ENCODE results near the gene LIPM. TPM values are rescaled to one million over a fixed set of nuclear protein-coding genes. Genes with fewer than 3 reads are reported as not detected.

LIPM gene
- total RNA-seq, 1 experiment from 2014 or later: not detected

DNA sequence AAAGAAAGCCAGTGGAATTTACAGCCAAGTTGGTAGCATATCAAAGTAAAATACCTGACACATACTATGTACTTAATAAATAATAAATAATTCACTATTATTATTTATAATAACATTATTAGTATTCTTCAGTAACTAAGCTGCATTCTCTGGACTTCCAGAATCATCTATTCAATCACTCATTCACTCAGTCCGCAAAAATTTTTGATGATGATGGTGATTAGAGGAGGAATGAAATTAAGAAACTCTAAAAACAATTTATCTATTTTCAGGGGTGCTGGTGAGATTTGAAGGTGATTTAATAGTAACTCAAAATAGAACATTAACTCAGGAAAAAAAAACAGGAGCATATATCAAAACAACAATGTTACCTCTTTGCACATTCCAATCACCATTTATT lies 45.9 kb upstream of the LIPM start:
- no peaks in the 10 kb centered on the region for H3K36me3 ChIP-seq (ENCODE audit: low read depth, low read length)
- no peak overlapping the region for H3K27ac ChIP-seq (ENCODE audit: low read length)
- TF ChIP-seq EZH2 (IDR thresholded peaks at IDR 0.05; ENCODE audit: low read length, unreplicated experiment) (no peak), EZH2phosphoT487 (IDR thresholded peaks at IDR 0.05; ENCODE audit: borderline replicate concordance, low read length) (no peak)
- TF ChIP-seq, protein P1, sequence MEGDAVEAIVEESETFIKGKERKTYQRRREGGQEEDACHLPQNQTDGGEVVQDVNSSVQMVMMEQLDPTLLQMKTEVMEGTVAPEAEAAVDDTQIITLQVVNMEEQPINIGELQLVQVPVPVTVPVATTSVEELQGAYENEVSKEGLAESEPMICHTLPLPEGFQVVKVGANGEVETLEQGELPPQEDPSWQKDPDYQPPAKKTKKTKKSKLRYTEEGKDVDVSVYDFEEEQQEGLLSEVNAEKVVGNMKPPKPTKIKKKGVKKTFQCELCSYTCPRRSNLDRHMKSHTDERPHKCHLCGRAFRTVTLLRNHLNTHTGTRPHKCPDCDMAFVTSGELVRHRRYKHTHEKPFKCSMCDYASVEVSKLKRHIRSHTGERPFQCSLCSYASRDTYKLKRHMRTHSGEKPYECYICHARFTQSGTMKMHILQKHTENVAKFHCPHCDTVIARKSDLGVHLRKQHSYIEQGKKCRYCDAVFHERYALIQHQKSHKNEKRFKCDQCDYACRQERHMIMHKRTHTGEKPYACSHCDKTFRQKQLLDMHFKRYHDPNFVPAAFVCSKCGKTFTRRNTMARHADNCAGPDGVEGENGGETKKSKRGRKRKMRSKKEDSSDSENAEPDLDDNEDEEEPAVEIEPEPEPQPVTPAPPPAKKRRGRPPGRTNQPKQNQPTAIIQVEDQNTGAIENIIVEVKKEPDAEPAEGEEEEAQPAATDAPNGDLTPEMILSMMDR (conservative IDR thresholded peaks at IDR 0.05; ENCODE audit: low read depth, low read length): no peak
- H3K9me3 ChIP-seq (ENCODE audit: low read length): no peaks in the 10 kb centered on the region
- no peaks in the 10 kb centered on the region for H3K9me2 ChIP-seq (replicated peaks; ENCODE audit: low read length)
- no peak overlapping the region for H3K4me2 ChIP-seq (ENCODE audit: low read length)
- 0 out of 2 replicates have a peak, but pooled peaks cover 6% of the 10 kb centered on the region for H3K4me1 ChIP-seq (ENCODE audit: insufficient read depth, low read length)
- ATAC-seq: no peak
- POLR2A ChIA-PET (ENCODE audit: unreplicated experiment): no interaction called here
- intact Hi-C loops (cut with micrococcal nuclease): no loop called here
- H3K4me3 ChIP-seq (ENCODE audit: low read length): no peak overlapping the region
- H3K9ac ChIP-seq (ENCODE audit: low read length): no peak overlapping the region
- H3K27me3 ChIP-seq (ENCODE audit: low read length): no peaks in the 10 kb centered on the region
- CTCF ChIA-PET: no interaction called here
- no peak overlapping the region for H2AFZ ChIP-seq (ENCODE audit: low read length)
- no peaks in the 10 kb centered on the region for H3F3A ChIP-seq (ENCODE audit: low read length, unreplicated experiment)
- no TSS peak for BruUV-seq (replicated peaks)
- no peak for DNase-seq
- H3K79me2 ChIP-seq (ENCODE audit: low read length): no peaks in the 10 kb centered on the region
- H4K20me1 ChIP-seq (ENCODE audit: low read length): no peaks in the 10 kb centered on the region

DNA sequence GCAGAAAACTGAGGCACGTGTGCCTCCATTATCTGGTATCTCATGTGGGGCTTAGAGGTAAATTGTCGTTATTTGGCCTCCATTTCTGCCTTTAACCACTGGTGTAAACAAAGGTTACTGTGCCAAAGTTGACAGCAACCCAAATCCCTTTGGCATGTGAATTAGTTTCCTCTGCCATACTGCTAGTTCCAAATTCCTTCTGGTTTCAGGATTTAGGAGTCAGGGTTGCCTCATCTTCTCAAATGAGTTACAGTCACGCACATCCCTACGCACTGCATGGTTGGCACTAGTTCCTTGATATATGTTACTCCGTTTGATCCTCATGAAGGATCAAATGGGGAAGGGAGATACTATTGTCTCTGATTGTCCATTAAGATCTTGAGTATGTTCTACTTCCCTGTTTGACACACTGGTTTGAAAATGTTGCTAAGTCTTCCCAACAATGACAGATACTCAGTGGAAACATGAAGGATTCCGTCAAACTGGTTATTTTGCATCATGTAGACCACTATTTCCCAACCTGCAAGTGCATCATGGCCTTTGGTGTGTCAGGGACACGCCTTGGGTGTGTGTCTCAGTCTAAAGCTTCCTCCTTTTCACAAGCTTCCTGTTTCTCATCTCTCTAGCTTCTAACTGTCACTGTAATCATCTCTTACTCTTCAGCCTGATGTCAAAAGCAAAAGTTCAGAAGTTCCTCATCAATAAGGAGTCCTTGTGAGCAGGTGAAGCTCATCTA lies 43.0 kb upstream of the LIPM start, which contains the start of gene LIPN:
TSS of gene LIPN (plus strand) at position 655 of the 736 bp plus-strand sequence. CDS start 1,386 bp downstream, outside the sequence.
- no peak for DNase-seq
- CTCF ChIA-PET: no interaction called here
- POLR2A ChIA-PET (ENCODE audit: unreplicated experiment): no interaction called here
- ATAC-seq: no peak
- Histone ChIP-seq H2AFZ (ENCODE audit: low read length) (no peak within 1 kb of the TSS), H3K4me1 (ENCODE audit: insufficient read depth, low read length) (0 out of 2 replicates have a peak, but pooled peaks cover 1% of the 10 kb centered on the region), H3K9ac (ENCODE audit: low read length) (no peak within 1 kb of the TSS), H3F3A (ENCODE audit: low read length, unreplicated experiment) (no peaks in the 10 kb centered on the region), H4K20me1 (ENCODE audit: low read length) (no peaks in the 10 kb centered on the region), H3K4me3 (ENCODE audit: low read length) (no peak within 1 kb of the TSS), H3K79me2 (ENCODE audit: low read length) (no peaks in the 10 kb centered on the region), H3K27me3 (ENCODE audit: low read length) (no peaks in the 10 kb centered on the region), H3K36me3 (ENCODE audit: low read depth, low read length) (no peaks in the 10 kb centered on the region), H3K9me2 (replicated peaks; ENCODE audit: low read length) (no peaks in the 10 kb centered on the region), H3K27ac (ENCODE audit: low read length) (no peak within 1 kb of the TSS), H3K9me3 (ENCODE audit: low read length) (no peaks in the 10 kb centered on the region), H3K4me2 (ENCODE audit: low read length) (no peak within 1 kb of the TSS)
- intact Hi-C loops (cut with micrococcal nuclease): no loop called here
- BruUV-seq (replicated peaks): no TSS peak
- TF ChIP-seq, protein P1 (conservative IDR thresholded peaks at IDR 0.05; ENCODE audit: low read depth, low read length): no peak
- TF ChIP-seq EZH2phosphoT487 (IDR thresholded peaks at IDR 0.05; ENCODE audit: borderline replicate concordance, low read length) (no peak), EZH2 (IDR thresholded peaks at IDR 0.05; ENCODE audit: low read length, unreplicated experiment) (no peak)

DNA sequence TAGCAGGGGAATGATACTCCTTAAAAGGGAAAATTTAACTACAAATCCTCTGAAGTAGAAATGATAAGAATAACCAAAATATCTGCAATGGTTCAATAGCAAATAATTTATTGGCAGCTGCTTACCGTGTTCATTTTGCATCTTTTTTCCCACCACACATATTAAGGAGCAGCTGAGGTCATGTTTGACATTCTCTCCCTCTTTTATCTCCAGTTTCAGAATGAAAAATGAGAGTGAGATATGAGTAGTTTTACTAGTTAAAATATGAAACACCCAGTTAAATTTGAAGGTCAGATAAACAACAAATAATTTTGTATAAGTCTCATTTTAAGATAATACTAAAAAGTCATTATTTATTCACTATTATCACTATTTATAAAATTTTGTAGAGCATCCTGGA lies 39.6 kb upstream of the LIPM start:
- ChIA-PET CTCF (no interaction called here), POLR2A (ENCODE audit: unreplicated experiment) (no interaction called here)
- H3F3A ChIP-seq (ENCODE audit: low read length, unreplicated experiment): no peaks in the 10 kb centered on the region
- no peaks in the 10 kb centered on the region for H3K9me3 ChIP-seq (ENCODE audit: low read length)
- no peak overlapping the region for H2AFZ ChIP-seq (ENCODE audit: low read length)
- no peaks in the 10 kb centered on the region for H3K4me1 ChIP-seq (ENCODE audit: insufficient read depth, low read length)
- TF ChIP-seq EZH2phosphoT487 (IDR thresholded peaks at IDR 0.05; ENCODE audit: borderline replicate concordance, low read length) (no peak), EZH2 (IDR thresholded peaks at IDR 0.05; ENCODE audit: low read length, unreplicated experiment) (no peak)
- TF ChIP-seq, protein P1 (conservative IDR thresholded peaks at IDR 0.05; ENCODE audit: low read depth, low read length): no peak
- H4K20me1 ChIP-seq (ENCODE audit: low read length): no peaks in the 10 kb centered on the region
- DNase-seq: no peak
- no peaks in the 10 kb centered on the region for H3K9me2 ChIP-seq (replicated peaks; ENCODE audit: low read length)
- H3K27ac ChIP-seq (ENCODE audit: low read length): no peak overlapping the region
- no peak overlapping the region for H3K4me2 ChIP-seq (ENCODE audit: low read length)
- no peak overlapping the region for H3K9ac ChIP-seq (ENCODE audit: low read length)
- H3K36me3 ChIP-seq (ENCODE audit: low read depth, low read length): no peaks in the 10 kb centered on the region
- ATAC-seq: no peak
- H3K79me2 ChIP-seq (ENCODE audit: low read length): no peaks in the 10 kb centered on the region
- no peak overlapping the region for H3K4me3 ChIP-seq (ENCODE audit: low read length)
- H3K27me3 ChIP-seq (ENCODE audit: low read length): no peaks in the 10 kb centered on the region
- intact Hi-C loops (cut with micrococcal nuclease): no loop called here
- BruUV-seq (replicated peaks): no TSS peak

Data from PC-3 (cell line).